ENCODE data around the gene ZNF750.
A peak's percentile ranks its signal among the peaks of the same experiment; 100 is the strongest.

Gene ZNF750

GRCh38 chr17:82863383-82863940, 23.6 kb upstream of the ZNF750 start:
- Histone ChIP-seq H3K4me2 (ENCODE audit: low read depth, low read length, poor library complexity, severe bottlenecking) (peak overlapping the region; percentile 8), H3K9ac (ENCODE audit: low read length) (no peak overlapping the region; the same call in 1 of the 2 replicates), H3K27ac (ENCODE audit: low read depth, low read length) (peak overlapping the region; percentile 76)

GRCh38 chr17:82862737-82863382, 23.0 kb upstream of the ZNF750 start:
- no peaks in the 10 kb centered on the region for H3K79me2 ChIP-seq (ENCODE audit: insufficient read depth, low read length)

More at GRCh38 chr17:82863383-82863940, 23.6 kb upstream of the ZNF750 start:
- no peaks in the 10 kb centered on the region for H3K79me2 ChIP-seq (ENCODE audit: insufficient read depth, low read length)
- no peaks in the 10 kb centered on the region for H3K9me3 ChIP-seq (ENCODE audit: insufficient read depth, low read length)
- H2AFZ ChIP-seq (ENCODE audit: low read depth, low read length, severe bottlenecking), result no peak overlapping the region
- no peaks in the 10 kb centered on the region for H3K27me3 ChIP-seq (ENCODE audit: low read length)
- H3K9me2 ChIP-seq (replicated peaks; ENCODE audit: insufficient read depth, low read length), result no peaks in the 10 kb centered on the region
- no peak for TF ChIP-seq CTCF (IDR thresholded peaks at IDR 0.05; ENCODE audit: insufficient read depth, low read length, poor library complexity, severe bottlenecking)
- TF ChIP-seq EZH2phosphoT487 (conservative IDR thresholded peaks at IDR 0.05; ENCODE audit: low read length), result no peak
- H3K36me3 ChIP-seq (ENCODE audit: low read length), result no peaks in the 10 kb centered on the region
- 0 out of 2 replicates have a peak, but pooled peaks cover 9% of the 10 kb centered on the region for H3F3A ChIP-seq (ENCODE audit: insufficient read depth)
- H4K20me1 ChIP-seq (ENCODE audit: low read depth, low read length), result no peaks in the 10 kb centered on the region; the same call in 1 of the 2 replicates
- no peak overlapping the region for H3K4me3 ChIP-seq (ENCODE audit: insufficient read depth, low read length, poor library complexity, severe bottlenecking)

GRCh38 chr17:82862191-82862590, 22.4 kb upstream of the ZNF750 start:
- TF ChIP-seq CTCF (IDR thresholded peaks at IDR 0.05; ENCODE audit: insufficient read depth, low read length, poor library complexity, severe bottlenecking), result no peak
- H3K27me3 ChIP-seq (ENCODE audit: low read length), result no peaks in the 10 kb centered on the region
- no peak overlapping the region for H3K4me3 ChIP-seq (ENCODE audit: insufficient read depth, low read length, poor library complexity, severe bottlenecking)
- H3K9me2 ChIP-seq (replicated peaks; ENCODE audit: insufficient read depth, low read length), result no peaks in the 10 kb centered on the region
- H3K27ac ChIP-seq (ENCODE audit: low read depth, low read length), result peak overlapping the region; percentile 76
- no peak overlapping the region for H2AFZ ChIP-seq (ENCODE audit: low read depth, low read length, severe bottlenecking)
- no peaks in the 10 kb centered on the region for H3K79me2 ChIP-seq (ENCODE audit: insufficient read depth, low read length)
- peak overlapping the region; percentile 25 for H3K4me2 ChIP-seq (ENCODE audit: low read depth, low read length, poor library complexity, severe bottlenecking)
- 0 out of 2 replicates have a peak, but pooled peaks cover 12% of the 10 kb centered on the region for H3F3A ChIP-seq (ENCODE audit: insufficient read depth)
- H3K36me3 ChIP-seq (ENCODE audit: low read length), result no peaks in the 10 kb centered on the region
- H4K20me1 ChIP-seq (ENCODE audit: low read depth, low read length), result no peaks in the 10 kb centered on the region; the same call in 1 of the 2 replicates
- no peaks in the 10 kb centered on the region for H3K9me3 ChIP-seq (ENCODE audit: insufficient read depth, low read length)
- H3K9ac ChIP-seq (ENCODE audit: low read length), result no peak overlapping the region

More at GRCh38 chr17:82862737-82863382, 23.0 kb upstream of the ZNF750 start:
- Histone ChIP-seq H3K9me3 (ENCODE audit: insufficient read depth, low read length) (no peaks in the 10 kb centered on the region), H3K9ac (ENCODE audit: low read length) (no peak overlapping the region; the same call in 1 of the 2 replicates), H3K4me2 (ENCODE audit: low read depth, low read length, poor library complexity, severe bottlenecking) (no peak overlapping the region), H3K27me3 (ENCODE audit: low read length) (no peaks in the 10 kb centered on the region), H3F3A (ENCODE audit: insufficient read depth) (0 out of 2 replicates have a peak, but pooled peaks cover 9% of the 10 kb centered on the region), H3K27ac (ENCODE audit: low read depth, low read length) (peak overlapping the region; percentile 76), H2AFZ (ENCODE audit: low read depth, low read length, severe bottlenecking) (no peak overlapping the region), H4K20me1 (ENCODE audit: low read depth, low read length) (no peaks in the 10 kb centered on the region; the same call in 1 of the 2 replicates), H3K36me3 (ENCODE audit: low read length) (no peaks in the 10 kb centered on the region), H3K9me2 (replicated peaks; ENCODE audit: insufficient read depth, low read length) (no peaks in the 10 kb centered on the region), H3K4me3 (ENCODE audit: insufficient read depth, low read length, poor library complexity, severe bottlenecking) (no peak overlapping the region)
- TF ChIP-seq EZH2phosphoT487 (conservative IDR thresholded peaks at IDR 0.05; ENCODE audit: low read length) (no peak), CTCF (IDR thresholded peaks at IDR 0.05; ENCODE audit: insufficient read depth, low read length, poor library complexity, severe bottlenecking) (no peak)

Measured in SU-DHL-6 (cell line).